SK-N-SH (cell line): ENCODE results near the gene TMEM214. TPM values are rescaled to one million over a fixed set of nuclear protein-coding genes. Genes with fewer than 3 reads are reported as not detected.
A peak's percentile ranks its signal among the peaks of the same experiment; 100 is the strongest.

Experiments
- CTCF ChIA-PET: fragments of 300-600, 350-600 bp; formaldehyde crosslinking; extraction: SDS; loops from one replicate; lab custom pipeline; 2021; lab: Yijun Ruan, JAX
- POLR2A ChIA-PET: fragments of 350-600 bp; sonication (Branson Sonifier 250); formaldehyde crosslinking; extraction: SDS; loops from one replicate; lab custom pipeline; 2020; ENCODE audit warnings: antibody characterized with exemption, inconsistent platforms; lab: Yijun Ruan, JAX
- DNase-seq: peaks from one replicate; pipeline ENCODE4 v3.0.0; 2012
- H2AFZ ChIP-seq: fragments of 200-600 bp; sonication (generic); 2 replicates; pipeline ENCODE4 v1.8.1; 2016; ENCODE audit warnings: antibody characterized with exemption, mild to moderate bottlenecking, low read depth
- H3F3A ChIP-seq: fragments of 200-600 bp; sonication (generic); replicated peaks from 2 replicates; pipeline ENCODE3; 2016; ENCODE audit warnings: antibody characterized with exemption, mild to moderate bottlenecking; ENCODE audit not compliant: insufficient read depth
- H3K27ac ChIP-seq, 2 experiments: fragments of 200-500 bp in 1 of 2; fragments of 200-600 bp in 1 of 2; sonication (Bioruptor generic) in 1 of 2; sonication (generic), shearing (Covaris generic) in 1 of 2; 2 replicates each; pipeline versions ENCODE4 v1.5.1 to v1.6.1; 2014 to 2016; ENCODE audit warnings: low read depth in 2 of 2, inconsistent platforms in 1 of 2, low read length in 1 of 2, mild to moderate bottlenecking in 1 of 2, mixed read lengths in 1 of 2
- H3K27me3 ChIP-seq: fragments of 200-600 bp; sonication (generic), shearing (Covaris generic); 2 replicates; pipeline ENCODE4 v1.6.1; 2016; ENCODE audit warnings: mixed run types; ENCODE audit not compliant: insufficient read depth
- H3K36me3 ChIP-seq, 2 experiments: fragments of 200-500 bp in 1 of 2; fragments of 200-600 bp in 1 of 2; sonication (Bioruptor generic) in 1 of 2; sonication (generic) in 1 of 2; replicated peaks in 1 of 2; 2 replicates each; pipeline versions ENCODE3 to v1.5.1; 2014 to 2016; ENCODE audit warnings: low read length in 1 of 2, mild to moderate bottlenecking in 1 of 2; ENCODE audit not compliant: insufficient read depth in 2 of 2, control insufficient read depth in 1 of 2
- H3K4me1 ChIP-seq, 2 experiments: fragments of 200-500 bp in 1 of 2; fragments of 200-600 bp in 1 of 2; sonication (Bioruptor generic) in 1 of 2; sonication (generic), shearing (Covaris generic) in 1 of 2; 2 replicates each; pipeline versions ENCODE4 v1.5.1 to v1.6.1; 2014 to 2016; ENCODE audit warnings: low read depth in 1 of 2, low read length in 1 of 2, mixed run types in 1 of 2; ENCODE audit not compliant: insufficient read depth in 2 of 2, control insufficient read depth in 1 of 2
- H3K4me2 ChIP-seq: fragments of 200-600 bp; sonication (generic), shearing (Covaris generic); 2 replicates; pipeline ENCODE4 v1.6.1; 2017; ENCODE audit warnings: mixed run types
- H3K4me3 ChIP-seq, 2 experiments: fragments of 200-500 bp in 1 of 2; fragments of 200-600 bp in 1 of 2; sonication (Bioruptor generic) in 1 of 2; sonication (generic), shearing (Covaris generic) in 1 of 2; 2 replicates each; pipeline versions ENCODE4 v1.5.1 to v1.8.1; 2014 to 2016; ENCODE audit warnings: low read depth in 2 of 2, inconsistent platforms in 1 of 2, low read length in 1 of 2, mild to moderate bottlenecking in 1 of 2, mixed read lengths in 1 of 2, moderate library complexity in 1 of 2
- H3K79me2 ChIP-seq: fragments of 200-600 bp; sonication (generic); 2 replicates; pipeline ENCODE4 v1.8.1; 2017; ENCODE audit warnings: mild to moderate bottlenecking; ENCODE audit not compliant: insufficient read depth
- H3K9ac ChIP-seq: fragments of 200-600 bp; sonication (generic); 2 replicates; pipeline ENCODE4 v1.6.1; 2017; ENCODE audit warnings: mixed run types
- H3K9me2 ChIP-seq: fragments of 200-600 bp; sonication (generic); 2 replicates; pipeline ENCODE4 v1.6.1; 2017; ENCODE audit warnings: mixed run types
- H3K9me3 ChIP-seq: fragments of 200-600 bp; sonication (generic); 2 replicates; pipeline ENCODE4 v1.6.1; 2017; ENCODE audit warnings: mixed run types, mild to moderate bottlenecking, moderate library complexity
- H4K20me1 ChIP-seq: fragments of 200-600 bp; sonication (generic); 2 replicates; pipeline ENCODE4 v1.6.1; 2017; ENCODE audit warnings: mild to moderate bottlenecking, mixed run types; ENCODE audit not compliant: insufficient read depth
- ELF1 ChIP-seq: IDR thresholded peaks from 2 replicates; pipeline ENCODE4 v1.4.0; 2012
- EP300 ChIP-seq, 2 experiments: IDR thresholded peaks; 2 replicates each; pipeline versions ENCODE4 v1.4.0 to v1.6.1; 2012; ENCODE audit warnings: borderline replicate concordance in 1 of 2, low read depth in 1 of 2, low read length in 1 of 2
- EZH2phosphoT487 ChIP-seq: fragments of 200-600 bp; sonication (generic); IDR thresholded peaks from 2 replicates; pipeline ENCODE4 v1.6.1; 2017; ENCODE audit warnings: low read depth, mixed run types, mild to moderate bottlenecking, antibody characterized with exemption, moderate library complexity, borderline replicate concordance
- FOSL2 ChIP-seq: IDR thresholded peaks from 2 replicates; pipeline ENCODE4 v1.4.0; 2012; ENCODE audit warnings: low read depth, mild to moderate bottlenecking, moderate library complexity, borderline replicate concordance
- FOXJ3 ChIP-seq: sonication (generic); formaldehyde crosslinking; IDR thresholded peaks from 2 replicates; pipeline ENCODE4 v1.5.1; 2020; ENCODE audit warnings: mild to moderate bottlenecking, missing genetic modification reagents
- GABPA ChIP-seq: IDR thresholded peaks from 2 replicates; pipeline ENCODE4 v1.4.0; 2012; ENCODE audit warnings: low read depth, mild to moderate bottlenecking
- IRF3 ChIP-seq: fragments of 150-350 bp; IDR thresholded peaks from 2 replicates; pipeline ENCODE4 v1.6.1; 2016; ENCODE audit warnings: mild to moderate bottlenecking, low read depth, low read length
- JUND ChIP-seq: IDR thresholded peaks from 2 replicates; pipeline ENCODE4 v1.4.0; 2012
- MEF2A ChIP-seq: IDR thresholded peaks from 2 replicates; pipeline ENCODE4 v1.4.0; 2012; ENCODE audit warnings: low read depth, borderline replicate concordance
- MXI1 ChIP-seq: IDR thresholded peaks from 2 replicates; pipeline ENCODE4 v1.6.1; 2012; ENCODE audit warnings: mild to moderate bottlenecking, low read depth, low read length, improper control_type of control experiment
- NFIC ChIP-seq: IDR thresholded peaks from 2 replicates; pipeline ENCODE4 v1.4.0; 2012; ENCODE audit warnings: borderline replicate concordance
- RCOR1 ChIP-seq: fragments of 150-350 bp; IDR thresholded peaks from 2 replicates; pipeline ENCODE4 v1.6.1; 2017; ENCODE audit warnings: antibody characterized with exemption, low read length
- RFX5 ChIP-seq: IDR thresholded peaks from 2 replicates; pipeline ENCODE4 v1.6.1; 2012; ENCODE audit warnings: mild to moderate bottlenecking, improper control_type of control experiment, low read length
- TAF1 ChIP-seq: IDR thresholded peaks from 2 replicates; pipeline ENCODE4 v1.6.1; 2012; ENCODE audit warnings: low read depth, mild to moderate bottlenecking, low read length, moderate library complexity, borderline replicate concordance
- TCF12 ChIP-seq: IDR thresholded peaks from 2 replicates; pipeline ENCODE4 v1.4.0; 2012
- TEAD4 ChIP-seq: IDR thresholded peaks from 2 replicates; pipeline ENCODE4 v1.4.0; 2012; ENCODE audit warnings: mild to moderate bottlenecking, borderline replicate concordance; ENCODE audit not compliant: insufficient read depth
- USF1 ChIP-seq: IDR thresholded peaks from 2 replicates; pipeline ENCODE4 v1.4.0; 2012; ENCODE audit warnings: low read depth, borderline replicate concordance
- WGBS: methylation state at CpG from one replicate; pipeline ENCODE4 v1.1.6; 2017; ENCODE audit warnings: low lambda C conversion rate; 5-methylcytosine and 5-hydroxymethylcytosine counted together
- polyA plus RNA-seq, 3 experiments: library from polyadenylated mRNA; depleted of rRNA; stranded (reverse); fragments of >200 nt; gene quantifications; 2 replicates each; pipeline ENCODE4 v1.2.3, GENCODE V29; 2012
- TF ChIP-seq, protein P1 (sequence below): fragments of 200-600 bp; sonication (generic); IDR thresholded peaks from 2 replicates; pipeline ENCODE4 v1.6.1; 2017; ENCODE audit warnings: antibody characterized with exemption, mild to moderate bottlenecking, moderate library complexity
- TF ChIP-seq, protein P2 (sequence below): IDR thresholded peaks from 2 replicates; pipeline ENCODE4 v1.4.0; 2012; ENCODE audit warnings: low read depth, borderline replicate concordance
- TF ChIP-seq, protein P3 (sequence below): IDR thresholded peaks from 2 replicates; pipeline ENCODE4 v1.4.0; 2012; ENCODE audit warnings: low read depth
- TF ChIP-seq, protein P4 (sequence below): IDR thresholded peaks from 2 replicates; pipeline ENCODE4 v1.6.1; 2012; ENCODE audit warnings: mild to moderate bottlenecking, low read depth, low read length, moderate library complexity

The TMEM214 gene
- polyA plus RNA-seq, 1 of the 3 experiments (the other 2 are of a cell fraction), result 69.4 TPM

DNA sequence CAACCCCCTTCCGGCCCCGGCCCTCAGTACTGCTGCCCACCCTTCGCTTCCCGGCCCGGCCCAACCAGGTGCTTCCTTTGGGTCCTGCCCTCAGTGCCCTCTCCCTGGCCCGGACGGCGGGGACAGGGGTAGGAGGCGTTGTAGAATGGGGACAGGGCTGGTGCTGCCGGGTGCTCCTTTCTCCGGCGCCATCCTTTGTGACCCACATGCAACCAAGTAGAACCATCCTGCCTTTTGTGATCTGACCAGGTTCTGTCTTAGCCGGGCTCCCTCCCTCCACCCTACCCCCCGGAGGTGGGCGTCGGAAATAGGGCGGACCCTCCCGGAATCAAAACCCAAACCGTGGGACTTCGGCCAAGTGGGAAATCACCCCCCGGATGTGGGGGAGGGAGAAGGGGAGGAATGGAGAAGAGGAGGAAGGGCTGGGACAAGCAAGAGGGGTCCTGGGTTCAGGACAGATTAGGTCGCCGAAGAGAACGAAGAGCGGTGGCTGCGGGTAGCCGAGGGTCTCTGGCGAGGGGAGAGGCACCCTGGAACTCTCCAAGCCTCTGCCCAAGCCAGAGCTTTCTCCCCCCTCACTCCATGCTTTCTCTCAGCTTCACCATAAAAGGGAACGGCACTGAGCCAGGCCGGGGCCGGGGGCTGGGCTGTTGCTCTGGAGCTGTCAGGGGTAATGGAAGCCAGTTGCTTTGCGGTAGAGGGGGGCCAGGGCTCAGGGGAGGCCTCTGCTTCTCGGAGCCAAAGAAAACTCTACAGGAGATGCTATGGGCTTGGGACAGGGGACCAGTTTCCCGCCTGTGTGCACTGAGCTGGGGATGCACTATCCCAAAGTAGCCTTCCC, 39.4 kb downstream of the TMEM214 start:
- Histone ChIP-seq H3K4me1 (peaks cover 44 to 74% of the 10 kb centered on the region in 2 experiments), H2AFZ (peak overlapping the region; percentile 68), H3K36me3 (peaks cover 22 to 33% of the 10 kb centered on the region in 2 experiments), H3K9ac (peak overlapping the region; percentile 63), H3F3A (peaks cover 10% of the 10 kb centered on the region), H4K20me1 (peaks cover 14% of the 10 kb centered on the region), H3K4me3 (peak overlapping the region; percentile 97 to 98), H3K4me2 (peak overlapping the region; percentile 89), H3K79me2 (peaks cover 43% of the 10 kb centered on the region), H3K27ac (peak overlapping the region; percentile 89 to 98), H3K9me2 (no peaks in the 10 kb centered on the region), H3K27me3 (no peaks in the 10 kb centered on the region), H3K9me3 (no peaks in the 10 kb centered on the region)
- POLR2A ChIA-PET, result interaction anchor here (0.6 to 5.7 kb wide), 12 partner anchors 9 to 423 kb away, joined by 3 to 80 read pairs (median 10); partner anchors contain the start of genes ABHD1, AGBL5, FNDC4 and GTF3C2
- peak; percentile 89 for DNase-seq
- CTCF ChIA-PET, result interaction anchor here (0.7 to 18.5 kb wide), 12 partner anchors 11 to 235 kb away, joined by 3 to 227 read pairs (median 4); partner anchors contain the start of genes AGBL5, EMILIN1 and KHK
- 5% methylated on average over 28 of the region's 34 CpGs for WGBS
- no peak for TF ChIP-seq EZH2phosphoT487
- TF ChIP-seq TCF12, result peak; percentile 98
- no peak for TF ChIP-seq JUND
- TF ChIP-seq, protein P1, sequence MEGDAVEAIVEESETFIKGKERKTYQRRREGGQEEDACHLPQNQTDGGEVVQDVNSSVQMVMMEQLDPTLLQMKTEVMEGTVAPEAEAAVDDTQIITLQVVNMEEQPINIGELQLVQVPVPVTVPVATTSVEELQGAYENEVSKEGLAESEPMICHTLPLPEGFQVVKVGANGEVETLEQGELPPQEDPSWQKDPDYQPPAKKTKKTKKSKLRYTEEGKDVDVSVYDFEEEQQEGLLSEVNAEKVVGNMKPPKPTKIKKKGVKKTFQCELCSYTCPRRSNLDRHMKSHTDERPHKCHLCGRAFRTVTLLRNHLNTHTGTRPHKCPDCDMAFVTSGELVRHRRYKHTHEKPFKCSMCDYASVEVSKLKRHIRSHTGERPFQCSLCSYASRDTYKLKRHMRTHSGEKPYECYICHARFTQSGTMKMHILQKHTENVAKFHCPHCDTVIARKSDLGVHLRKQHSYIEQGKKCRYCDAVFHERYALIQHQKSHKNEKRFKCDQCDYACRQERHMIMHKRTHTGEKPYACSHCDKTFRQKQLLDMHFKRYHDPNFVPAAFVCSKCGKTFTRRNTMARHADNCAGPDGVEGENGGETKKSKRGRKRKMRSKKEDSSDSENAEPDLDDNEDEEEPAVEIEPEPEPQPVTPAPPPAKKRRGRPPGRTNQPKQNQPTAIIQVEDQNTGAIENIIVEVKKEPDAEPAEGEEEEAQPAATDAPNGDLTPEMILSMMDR, result no peak
- no peak for TF ChIP-seq IRF3
- TF ChIP-seq EP300 (IDR thresholded peaks at IDR 0.05; ENCODE audit: borderline replicate concordance in 1 of 2, low read depth in 1 of 2, low read length in 1 of 2), result peak; percentile 73 to 79; a peak in 3 of 4 replicates
- no peak; the same call in 1 of the 2 replicates for TF ChIP-seq GABPA
- no peak for TF ChIP-seq ELF1
- peak; percentile 86 for TF ChIP-seq MXI1
- TF ChIP-seq, protein P2, sequence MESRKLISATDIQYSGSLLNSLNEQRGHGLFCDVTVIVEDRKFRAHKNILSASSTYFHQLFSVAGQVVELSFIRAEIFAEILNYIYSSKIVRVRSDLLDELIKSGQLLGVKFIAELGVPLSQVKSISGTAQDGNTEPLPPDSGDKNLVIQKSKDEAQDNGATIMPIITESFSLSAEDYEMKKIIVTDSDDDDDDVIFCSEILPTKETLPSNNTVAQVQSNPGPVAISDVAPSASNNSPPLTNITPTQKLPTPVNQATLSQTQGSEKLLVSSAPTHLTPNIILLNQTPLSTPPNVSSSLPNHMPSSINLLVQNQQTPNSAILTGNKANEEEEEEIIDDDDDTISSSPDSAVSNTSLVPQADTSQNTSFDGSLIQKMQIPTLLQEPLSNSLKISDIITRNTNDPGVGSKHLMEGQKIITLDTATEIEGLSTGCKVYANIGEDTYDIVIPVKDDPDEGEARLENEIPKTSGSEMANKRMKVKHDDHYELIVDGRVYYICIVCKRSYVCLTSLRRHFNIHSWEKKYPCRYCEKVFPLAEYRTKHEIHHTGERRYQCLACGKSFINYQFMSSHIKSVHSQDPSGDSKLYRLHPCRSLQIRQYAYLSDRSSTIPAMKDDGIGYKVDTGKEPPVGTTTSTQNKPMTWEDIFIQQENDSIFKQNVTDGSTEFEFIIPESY, result no peak
- no peak for TF ChIP-seq RFX5
- TF ChIP-seq, protein P3, sequence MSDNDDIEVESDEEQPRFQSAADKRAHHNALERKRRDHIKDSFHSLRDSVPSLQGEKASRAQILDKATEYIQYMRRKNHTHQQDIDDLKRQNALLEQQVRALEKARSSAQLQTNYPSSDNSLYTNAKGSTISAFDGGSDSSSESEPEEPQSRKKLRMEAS, result no peak
- no peak for TF ChIP-seq TEAD4
- no peak for TF ChIP-seq USF1
- peak; percentile 39 for TF ChIP-seq TAF1
- no peak for TF ChIP-seq FOXJ3 (CRISPR knock-in tag)
- no peak for TF ChIP-seq FOSL2
- TF ChIP-seq NFIC, result peak; percentile 86
- no peak for TF ChIP-seq MEF2A
- TF ChIP-seq RCOR1, result no peak
- TF ChIP-seq, protein P4, sequence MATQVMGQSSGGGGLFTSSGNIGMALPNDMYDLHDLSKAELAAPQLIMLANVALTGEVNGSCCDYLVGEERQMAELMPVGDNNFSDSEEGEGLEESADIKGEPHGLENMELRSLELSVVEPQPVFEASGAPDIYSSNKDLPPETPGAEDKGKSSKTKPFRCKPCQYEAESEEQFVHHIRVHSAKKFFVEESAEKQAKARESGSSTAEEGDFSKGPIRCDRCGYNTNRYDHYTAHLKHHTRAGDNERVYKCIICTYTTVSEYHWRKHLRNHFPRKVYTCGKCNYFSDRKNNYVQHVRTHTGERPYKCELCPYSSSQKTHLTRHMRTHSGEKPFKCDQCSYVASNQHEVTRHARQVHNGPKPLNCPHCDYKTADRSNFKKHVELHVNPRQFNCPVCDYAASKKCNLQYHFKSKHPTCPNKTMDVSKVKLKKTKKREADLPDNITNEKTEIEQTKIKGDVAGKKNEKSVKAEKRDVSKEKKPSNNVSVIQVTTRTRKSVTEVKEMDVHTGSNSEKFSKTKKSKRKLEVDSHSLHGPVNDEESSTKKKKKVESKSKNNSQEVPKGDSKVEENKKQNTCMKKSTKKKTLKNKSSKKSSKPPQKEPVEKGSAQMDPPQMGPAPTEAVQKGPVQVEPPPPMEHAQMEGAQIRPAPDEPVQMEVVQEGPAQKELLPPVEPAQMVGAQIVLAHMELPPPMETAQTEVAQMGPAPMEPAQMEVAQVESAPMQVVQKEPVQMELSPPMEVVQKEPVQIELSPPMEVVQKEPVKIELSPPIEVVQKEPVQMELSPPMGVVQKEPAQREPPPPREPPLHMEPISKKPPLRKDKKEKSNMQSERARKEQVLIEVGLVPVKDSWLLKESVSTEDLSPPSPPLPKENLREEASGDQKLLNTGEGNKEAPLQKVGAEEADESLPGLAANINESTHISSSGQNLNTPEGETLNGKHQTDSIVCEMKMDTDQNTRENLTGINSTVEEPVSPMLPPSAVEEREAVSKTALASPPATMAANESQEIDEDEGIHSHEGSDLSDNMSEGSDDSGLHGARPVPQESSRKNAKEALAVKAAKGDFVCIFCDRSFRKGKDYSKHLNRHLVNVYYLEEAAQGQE, result no peak
